A549 (cell line): Measurements from ENCODE around the gene P2RY8.

ENCODE experiments used
- BCL3 ChIP-seq: fragments of >200 bp; sonication (Bioruptor Twin); formaldehyde crosslinking; IDR thresholded peaks from 3 replicates; pipeline ENCODE4 v1.6.1; 2016
- CTCF ChIP-seq: fragments of >200 bp; sonication (Bioruptor Twin); formaldehyde crosslinking; IDR thresholded peaks from 3 replicates; pipeline ENCODE4 v1.5.1; 2016
- HMGXB4 ChIP-seq: fragments of 250-450 bp; sonication (Bioruptor Pico); IDR thresholded peaks from 2 replicates; pipeline ENCODE4 v1.5.0; 2021; ENCODE audit warnings: mild to moderate bottlenecking, moderate library complexity, borderline replicate concordance
- PBX3 ChIP-seq: IDR thresholded peaks from 2 replicates; pipeline ENCODE4 v1.6.1; 2012

- no peak for TF ChIP-seq BCL3
- no peak for TF ChIP-seq CTCF
- TF ChIP-seq PBX3: no peak
- no peak for TF ChIP-seq HMGXB4 (CRISPR knock-in tag)
These were observed 21.9 kb upstream of the P2RY8 start for GRCh38 chrX:1558761-1559468.
